MG63 (cell line): ENCODE results near the gene PROP1. TPM values are rescaled to one million over a fixed set of nuclear protein-coding genes. Genes with fewer than 3 reads are reported as not detected.
"Not testable (repeated sequence)": the region's sequence is repeated elsewhere in the genome, so short reads cannot be mapped to it uniquely, and the experiment has no call there.

Source experiments
- DNase-seq: peaks from one replicate; pipeline ENCODE4 v3.0.0-alpha.2; 2020
- H3K27me3 ChIP-seq: fragments of 250-450 bp; sonication (Bioruptor Pico); 2 replicates; pipeline ENCODE4 v1.5.1; 2020; ENCODE audit warnings: mild to moderate bottlenecking, moderate library complexity
- H3K36me3 ChIP-seq: fragments of 250-450 bp; sonication (Bioruptor Pico); 2 replicates; pipeline ENCODE4 v1.5.1; 2020; ENCODE audit warnings: mild to moderate bottlenecking, moderate library complexity
- H3K4me3 ChIP-seq: fragments of 250-450 bp; sonication (Bioruptor Pico); 2 replicates; pipeline ENCODE4 v1.5.1; 2020; ENCODE audit warnings: mild to moderate bottlenecking, moderate library complexity
- H3K9me3 ChIP-seq: fragments of 250-450 bp; sonication (Bioruptor Pico); 2 replicates; pipeline ENCODE4 v1.5.1; 2020; ENCODE audit warnings: mild to moderate bottlenecking, moderate library complexity
- total RNA-seq: library from RNA; depleted of rRNA; stranded (reverse); fragments of >200 nt; shearing (Covaris generic); gene quantifications from 2 replicates; pipeline ENCODE4 v1.2.3, GENCODE V29; 2014; ENCODE audit warnings: low replicate concordance

Gene PROP1
- total RNA-seq, 1 experiment from 2014 or later: not detected

DNA sequence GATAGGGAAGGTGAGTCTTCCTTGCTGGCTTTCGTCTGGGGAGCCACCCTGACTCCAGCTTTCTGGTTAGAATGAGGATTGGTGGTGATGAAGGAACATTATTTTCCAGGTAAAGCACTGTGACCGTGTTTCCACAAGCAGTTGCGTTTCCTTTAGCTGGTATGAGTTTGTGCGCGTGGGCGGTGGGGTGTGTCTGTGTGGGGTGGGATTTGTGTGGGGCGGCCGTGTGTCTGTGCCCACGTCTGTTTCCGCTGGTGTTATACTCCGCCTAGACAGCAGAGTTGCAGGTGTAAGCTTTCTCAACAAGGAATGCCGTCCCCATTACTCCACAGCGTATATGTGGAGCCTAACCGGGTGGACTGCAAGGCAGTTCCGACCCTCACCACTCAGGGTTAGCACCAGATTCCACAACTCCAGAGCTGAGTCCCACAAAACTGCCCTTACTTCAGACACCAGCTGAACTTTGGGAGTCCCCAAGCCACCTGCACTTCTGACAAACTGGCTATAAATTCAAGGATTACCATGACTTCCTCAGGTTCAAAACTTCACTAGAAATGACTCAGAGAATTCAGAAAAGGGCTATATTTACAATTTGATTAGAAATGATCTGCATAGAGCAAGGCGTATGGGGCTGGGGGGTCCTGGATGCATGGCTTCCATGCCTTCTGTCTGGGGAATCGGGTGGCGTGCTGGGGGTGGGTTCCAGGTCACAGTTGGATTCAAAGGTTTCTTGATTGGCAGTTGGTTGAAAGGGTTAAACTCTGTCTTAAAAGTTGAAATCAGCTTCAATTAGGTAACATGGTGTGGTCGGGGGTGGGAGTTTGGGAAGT is 29.8 kb downstream of the PROP1 start:
- H3K36me3 ChIP-seq: no peaks in the 10 kb centered on the region
- H3K27me3 ChIP-seq: no peaks in the 10 kb centered on the region
- no peaks in the 10 kb centered on the region for H3K9me3 ChIP-seq
- no peak for DNase-seq
- H3K4me3 ChIP-seq: no peak overlapping the region

- no peak for DNase-seq
- Histone ChIP-seq H3K27me3 (no peaks in the 10 kb centered on the region), H3K4me3 (no peak overlapping the region), H3K36me3 (no peaks in the 10 kb centered on the region), H3K9me3 (peaks cover 4% of the 10 kb centered on the region)
Measured at GRCh38 chr5:177964471-177964870, 31.6 kb downstream of the PROP1 start.

GRCh38 chr5:177963966-177964365 is 32.1 kb downstream of the PROP1 start:
- Histone ChIP-seq H3K27me3 (no peaks in the 10 kb centered on the region), H3K36me3 (no peaks in the 10 kb centered on the region), H3K4me3 (no peak overlapping the region), H3K9me3 (peaks cover 4% of the 10 kb centered on the region)
- no peak for DNase-seq

GRCh38 chr5:177959315-177959714 is 36.7 kb downstream of the PROP1 start:
- Histone ChIP-seq H3K9me3 (peaks cover 4% of the 10 kb centered on the region), H3K27me3 (no peaks in the 10 kb centered on the region), H3K36me3 (peaks cover 5% of the 10 kb centered on the region), H3K4me3 (no peak overlapping the region)
- no peak for DNase-seq

GRCh38 chr5:177958696-177959095 is 37.3 kb downstream of the PROP1 start:
- Histone ChIP-seq H3K27me3 (no peaks in the 10 kb centered on the region), H3K4me3 (no peak overlapping the region), H3K9me3 (peaks cover 4% of the 10 kb centered on the region), H3K36me3 (peaks cover 5% of the 10 kb centered on the region)
- no peak for DNase-seq

DNA sequence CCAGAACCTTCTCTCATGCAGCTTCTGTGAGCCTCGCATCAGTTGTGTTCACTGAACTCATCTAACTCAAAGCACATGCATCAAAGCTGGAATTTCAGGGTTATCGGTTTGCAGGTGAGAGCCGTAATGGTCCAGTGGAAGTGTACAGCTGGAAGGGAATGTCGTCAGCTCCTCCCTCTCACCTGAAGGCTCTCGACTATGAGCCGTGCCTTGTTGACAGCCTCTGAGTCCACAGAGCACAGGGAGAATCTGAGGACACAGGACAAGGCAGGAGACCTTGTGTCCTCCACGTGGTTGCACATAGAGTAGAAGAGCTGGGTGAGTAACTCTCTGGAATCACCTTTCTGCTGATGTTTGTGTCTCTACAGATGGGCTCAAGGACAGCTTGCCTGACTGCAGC is 38.8 kb downstream of the PROP1 start:
- peaks cover 5% of the 10 kb centered on the region for H3K36me3 ChIP-seq
- H3K9me3 ChIP-seq: peaks cover 4% of the 10 kb centered on the region
- DNase-seq: no peak
- no peaks in the 10 kb centered on the region for H3K27me3 ChIP-seq
- H3K4me3 ChIP-seq: no peak overlapping the region

- not testable (repeated sequence) for H3K27me3 ChIP-seq, DNase-seq, H3K9me3 ChIP-seq, H3K36me3 ChIP-seq, H3K4me3 ChIP-seq
Measured at GRCh38 chr5:177953101-177953500, 42.9 kb downstream of the PROP1 start.

- not testable (repeated sequence) for DNase-seq, H3K36me3 ChIP-seq, H3K27me3 ChIP-seq, H3K4me3 ChIP-seq, H3K9me3 ChIP-seq
Measured at GRCh38 chr5:177949656-177950055, 46.4 kb downstream of the PROP1 start.

DNA sequence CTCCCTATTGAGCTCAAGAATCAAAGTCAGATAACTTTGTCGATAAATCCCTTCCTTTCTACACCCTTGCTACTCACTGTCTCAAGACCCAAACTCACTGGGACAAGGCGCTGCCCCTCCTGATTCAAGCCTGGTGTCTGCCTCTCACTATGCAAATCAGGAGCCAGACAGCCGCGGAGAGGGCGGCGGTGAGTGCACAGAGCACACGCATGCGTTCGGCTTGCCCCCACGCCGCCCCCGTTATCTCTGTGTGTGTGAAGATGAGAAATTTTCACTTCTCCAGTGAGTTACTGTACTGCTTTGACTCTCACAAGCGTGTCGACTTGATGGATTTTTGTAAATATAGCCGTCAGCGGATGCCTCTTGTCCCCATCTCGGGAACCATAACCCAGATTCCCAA is 47.0 kb downstream of the PROP1 start:
- not testable (repeated sequence) for H3K27me3 ChIP-seq, H3K9me3 ChIP-seq, DNase-seq, H3K4me3 ChIP-seq, H3K36me3 ChIP-seq

DNA sequence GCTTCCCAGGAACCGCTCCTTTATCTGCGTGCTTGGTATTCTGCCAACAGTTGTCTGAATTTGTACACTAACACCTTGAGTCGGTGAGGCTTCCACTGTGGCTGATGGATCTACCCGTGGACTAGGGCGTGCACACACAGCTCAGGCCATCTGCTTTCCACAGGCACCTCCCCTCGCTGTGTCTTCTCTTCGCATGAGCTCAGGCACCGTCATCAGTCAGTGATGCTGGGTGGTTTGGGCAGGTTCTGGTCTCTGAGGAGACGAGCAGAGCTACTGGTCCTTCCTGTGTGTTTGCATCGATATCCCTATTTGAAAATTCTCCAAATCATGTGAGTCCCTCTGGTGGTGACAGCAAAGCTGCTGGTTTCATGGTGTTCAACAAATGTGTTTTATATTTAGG is 48.1 kb downstream of the PROP1 start:
- not testable (repeated sequence) for DNase-seq, H3K9me3 ChIP-seq, H3K27me3 ChIP-seq, H3K4me3 ChIP-seq, H3K36me3 ChIP-seq

DNA sequence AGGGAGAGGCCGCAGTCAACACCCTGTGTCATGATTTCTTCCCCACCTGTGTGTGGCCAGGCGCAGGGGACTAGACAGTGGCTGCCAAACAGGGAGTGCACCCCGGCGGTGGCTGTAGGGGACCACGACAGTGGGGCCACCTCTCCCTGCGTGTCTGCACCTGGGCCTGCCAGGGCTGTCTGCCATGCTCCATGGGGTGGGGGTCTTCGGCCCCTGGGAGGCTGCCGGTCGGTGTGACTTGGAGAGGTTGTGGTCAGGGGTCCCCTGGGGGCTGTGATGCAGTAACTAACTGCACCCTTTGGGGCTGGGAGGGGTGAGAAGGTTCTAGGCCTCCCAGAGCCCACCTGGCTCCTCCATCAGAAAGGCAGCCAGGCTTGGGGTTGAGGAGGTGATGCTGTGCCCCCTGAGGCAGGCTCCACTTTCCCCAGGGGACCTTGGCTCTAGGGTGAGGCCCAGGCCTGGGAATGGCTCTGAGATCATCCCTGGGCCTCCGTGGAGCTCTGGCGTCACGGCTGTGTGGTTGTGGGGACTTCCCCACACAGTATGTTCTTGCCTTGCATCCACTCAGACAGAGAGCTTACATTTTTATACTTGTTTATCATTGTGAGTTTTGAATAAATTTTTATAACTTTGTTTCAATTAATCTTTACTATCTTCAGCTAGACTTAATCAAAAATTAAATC is 50.3 kb downstream of the PROP1 start:
- H3K9me3 ChIP-seq, H3K27me3 ChIP-seq, H3K36me3 ChIP-seq, H3K4me3 ChIP-seq, DNase-seq: not testable (repeated sequence)

- H3K36me3 ChIP-seq, H3K27me3 ChIP-seq, DNase-seq, H3K9me3 ChIP-seq, H3K4me3 ChIP-seq: not testable (repeated sequence)
Measured at GRCh38 chr5:177945145-177945544, 50.9 kb downstream of the PROP1 start.

GRCh38 chr5:177943805-177944736 is 52.0 kb downstream of the PROP1 start:
- peak overlapping the region; percentile 35 for H3K4me3 ChIP-seq
- H3K9me3 ChIP-seq, H3K36me3 ChIP-seq, H3K27me3 ChIP-seq: not testable (repeated sequence)
- DNase-seq: peak; percentile 68

DNA sequence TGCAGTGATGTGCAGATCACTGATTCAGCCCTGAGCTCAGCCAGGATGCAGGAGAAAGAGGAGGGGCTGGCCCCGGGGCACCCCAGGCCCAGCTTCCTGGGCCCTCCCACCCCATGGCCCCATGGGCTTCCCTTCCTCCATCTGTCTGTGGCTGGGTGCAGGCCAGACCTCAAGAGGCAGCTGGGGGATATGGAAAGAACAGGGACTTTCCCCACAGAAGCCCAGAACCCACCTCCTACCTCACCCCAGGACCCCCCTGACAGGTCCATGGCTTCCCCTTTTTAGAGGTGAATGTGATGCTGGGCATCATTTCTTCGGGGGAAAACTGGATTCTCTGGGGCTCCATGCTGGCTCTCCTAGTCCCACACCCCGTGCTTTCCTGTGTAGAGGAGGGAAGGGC is 53.1 kb downstream of the PROP1 start:
- not testable (repeated sequence) for H3K27me3 ChIP-seq, H3K36me3 ChIP-seq, DNase-seq, H3K9me3 ChIP-seq, H3K4me3 ChIP-seq
